Smooth muscle cell (in vitro differentiated cells): ENCODE measurements around the gene GUCY2C. TPM values are rescaled to one million over a fixed set of nuclear protein-coding genes. Genes with fewer than 3 reads are reported as not detected.

Source experiments
- DNase-seq: peaks from one replicate; lab custom pipeline; 2025; ENCODE audit not compliant: unreplicated experiment; lab: John Stamatoyannopoulos, UW
- H2AFZ ChIP-seq: fragments of 200-600 bp; sonication (generic); 2 replicates; pipeline ENCODE4 v1.6.0; 2016; ENCODE audit warnings: antibody characterized with exemption, low read depth, mild to moderate bottlenecking
- H3F3A ChIP-seq: fragments of 200-600 bp; sonication (generic); 2 replicates; pipeline ENCODE4 v1.6.0; 2017; ENCODE audit warnings: antibody characterized with exemption, low read depth
- H3K27ac ChIP-seq: fragments of 200-600 bp; sonication (generic); 2 replicates; pipeline ENCODE4 v1.5.1; 2016; ENCODE audit warnings: low read depth, mild to moderate bottlenecking
- H3K27me3 ChIP-seq: fragments of 200-600 bp; sonication (generic); 2 replicates; pipeline ENCODE4 v1.6.1; 2016; ENCODE audit warnings: low read depth, mild to moderate bottlenecking
- H3K36me3 ChIP-seq: fragments of 200-600 bp; sonication (generic); 2 replicates; pipeline ENCODE4 v1.5.1; 2016; ENCODE audit warnings: low read depth
- H3K4me1 ChIP-seq: fragments of 200-600 bp; sonication (generic); 2 replicates; pipeline ENCODE4 v1.5.1; 2016; ENCODE audit warnings: low read depth
- H3K4me2 ChIP-seq: fragments of 200-600 bp; sonication (generic); 2 replicates; pipeline ENCODE4 v1.6.0; 2016; ENCODE audit warnings: mild to moderate bottlenecking
- H3K4me3 ChIP-seq: fragments of 200-600 bp; sonication (generic); 2 replicates; pipeline ENCODE4 v1.5.1; 2016; ENCODE audit warnings: mild to moderate bottlenecking
- H3K79me2 ChIP-seq: fragments of 200-600 bp; sonication (generic); 2 replicates; pipeline ENCODE4 v1.6.0; 2016; ENCODE audit warnings: low read depth, mild to moderate bottlenecking
- H3K9ac ChIP-seq: fragments of 200-600 bp; sonication (generic); 2 replicates; pipeline ENCODE4 v1.6.0; 2016; ENCODE audit warnings: low read depth
- H3K9me3 ChIP-seq: fragments of 200-600 bp; sonication (generic); replicated peaks from 2 replicates; pipeline ENCODE4 v1.5.1; 2016; ENCODE audit warnings: low read depth
- H4K20me1 ChIP-seq: fragments of 200-600 bp; sonication (generic); 2 replicates; pipeline ENCODE4 v1.6.0; 2016; ENCODE audit warnings: low read depth
- WGBS: methylation state at CpG from one replicate; pipeline ENCODE4 v1.1.7; 2016; ENCODE audit warnings: low lambda C conversion rate; 5-methylcytosine and 5-hydroxymethylcytosine counted together
- polyA plus RNA-seq: library from polyadenylated mRNA; unstranded; fragments of >200 nt; fragmentation: Nextera tagmentation; extraction: Ambion mirVana; gene quantifications from 2 replicates; pipeline ENCODE4 v1.2.1, GENCODE V29; 2016
- total RNA-seq: library from RNA; depleted of rRNA; stranded (reverse); fragments of >200 nt; gene quantifications from 2 replicates; pipeline ENCODE4 v1.2.3, GENCODE V29; 2014
- TF ChIP-seq, protein P1 (sequence below): fragments of 200-600 bp; sonication (generic); IDR thresholded peaks from 2 replicates; pipeline ENCODE4 v1.5.1; 2017; ENCODE audit warnings: borderline replicate concordance, mild to moderate bottlenecking, antibody characterized with exemption; ENCODE audit not compliant: insufficient read depth, poor library complexity, severe bottlenecking

The GUCY2C gene
- total and polyA plus RNA-seq, 2 experiments from 2014 or later: not detected

DNA sequence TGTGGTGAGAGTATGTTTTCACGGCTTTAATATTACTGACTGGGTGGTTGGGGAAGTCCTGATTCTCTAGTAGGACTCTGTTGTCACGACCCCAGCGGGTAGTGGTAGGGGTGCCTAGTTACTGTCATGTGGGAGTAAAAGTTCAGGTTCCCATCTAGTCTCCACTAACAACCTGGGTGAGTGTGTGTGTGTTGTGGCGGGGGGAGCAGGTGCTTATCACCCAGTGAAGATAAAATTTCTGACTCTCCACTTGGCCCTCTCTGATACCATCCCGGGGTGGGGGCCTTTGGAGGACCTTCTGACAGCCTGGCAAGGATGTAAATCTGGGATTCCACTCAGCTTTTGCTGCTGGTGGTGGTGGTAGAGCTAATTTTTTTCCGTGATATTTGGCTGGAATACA is 35.4 kb upstream of the GUCY2C start:
- WGBS: 94% methylated on average over 6 of the region's 6 CpGs
- no peak overlapping the region for H3K9ac ChIP-seq
- H3K4me2 ChIP-seq: no peak overlapping the region
- no peak for DNase-seq
- no peaks in the 10 kb centered on the region for H3K79me2 ChIP-seq
- no peaks in the 10 kb centered on the region for H3F3A ChIP-seq
- no peak overlapping the region for H2AFZ ChIP-seq
- H3K4me3 ChIP-seq: no peak overlapping the region
- no peaks in the 10 kb centered on the region for H3K27me3 ChIP-seq
- H3K36me3 ChIP-seq: no peaks in the 10 kb centered on the region
- H3K9me3 ChIP-seq: no peaks in the 10 kb centered on the region
- no peaks in the 10 kb centered on the region for H3K4me1 ChIP-seq
- no peaks in the 10 kb centered on the region for H4K20me1 ChIP-seq
- TF ChIP-seq, protein P1, sequence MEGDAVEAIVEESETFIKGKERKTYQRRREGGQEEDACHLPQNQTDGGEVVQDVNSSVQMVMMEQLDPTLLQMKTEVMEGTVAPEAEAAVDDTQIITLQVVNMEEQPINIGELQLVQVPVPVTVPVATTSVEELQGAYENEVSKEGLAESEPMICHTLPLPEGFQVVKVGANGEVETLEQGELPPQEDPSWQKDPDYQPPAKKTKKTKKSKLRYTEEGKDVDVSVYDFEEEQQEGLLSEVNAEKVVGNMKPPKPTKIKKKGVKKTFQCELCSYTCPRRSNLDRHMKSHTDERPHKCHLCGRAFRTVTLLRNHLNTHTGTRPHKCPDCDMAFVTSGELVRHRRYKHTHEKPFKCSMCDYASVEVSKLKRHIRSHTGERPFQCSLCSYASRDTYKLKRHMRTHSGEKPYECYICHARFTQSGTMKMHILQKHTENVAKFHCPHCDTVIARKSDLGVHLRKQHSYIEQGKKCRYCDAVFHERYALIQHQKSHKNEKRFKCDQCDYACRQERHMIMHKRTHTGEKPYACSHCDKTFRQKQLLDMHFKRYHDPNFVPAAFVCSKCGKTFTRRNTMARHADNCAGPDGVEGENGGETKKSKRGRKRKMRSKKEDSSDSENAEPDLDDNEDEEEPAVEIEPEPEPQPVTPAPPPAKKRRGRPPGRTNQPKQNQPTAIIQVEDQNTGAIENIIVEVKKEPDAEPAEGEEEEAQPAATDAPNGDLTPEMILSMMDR: no peak
- H3K27ac ChIP-seq: no peak overlapping the region

DNA sequence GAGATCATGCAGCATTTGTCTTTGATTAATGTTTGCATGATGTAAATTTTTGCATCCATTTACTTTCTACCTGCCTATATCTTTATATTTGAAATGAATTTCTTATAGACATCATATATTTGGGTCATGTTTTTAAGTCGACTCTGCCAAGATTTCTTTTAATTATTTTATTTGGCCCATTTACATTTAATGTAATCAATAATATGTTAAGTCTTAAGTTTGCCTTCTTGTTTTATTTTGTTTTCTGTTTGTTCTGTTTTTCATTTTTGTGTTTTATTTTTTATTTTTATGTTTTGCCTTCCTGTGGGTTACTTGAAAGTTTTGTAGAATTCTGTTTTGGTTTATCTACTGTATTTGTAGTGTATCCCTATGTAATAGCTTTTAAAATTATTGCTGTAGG is 33.2 kb upstream of the GUCY2C start:
- WGBS: 93% methylated on average over 1 of the region's 1 CpG
- no peak for DNase-seq
- no peaks in the 10 kb centered on the region for H3K4me1 ChIP-seq
- H3F3A ChIP-seq: no peaks in the 10 kb centered on the region
- no peak overlapping the region for H3K4me2 ChIP-seq
- no peak overlapping the region for H3K4me3 ChIP-seq
- no peaks in the 10 kb centered on the region for H3K79me2 ChIP-seq
- no peak overlapping the region for H3K9ac ChIP-seq
- H2AFZ ChIP-seq: no peak overlapping the region
- no peaks in the 10 kb centered on the region for H4K20me1 ChIP-seq
- TF ChIP-seq, protein P1: no peak
- H3K27ac ChIP-seq: no peak overlapping the region
- no peaks in the 10 kb centered on the region for H3K9me3 ChIP-seq
- H3K27me3 ChIP-seq: no peaks in the 10 kb centered on the region
- H3K36me3 ChIP-seq: no peaks in the 10 kb centered on the region

DNA sequence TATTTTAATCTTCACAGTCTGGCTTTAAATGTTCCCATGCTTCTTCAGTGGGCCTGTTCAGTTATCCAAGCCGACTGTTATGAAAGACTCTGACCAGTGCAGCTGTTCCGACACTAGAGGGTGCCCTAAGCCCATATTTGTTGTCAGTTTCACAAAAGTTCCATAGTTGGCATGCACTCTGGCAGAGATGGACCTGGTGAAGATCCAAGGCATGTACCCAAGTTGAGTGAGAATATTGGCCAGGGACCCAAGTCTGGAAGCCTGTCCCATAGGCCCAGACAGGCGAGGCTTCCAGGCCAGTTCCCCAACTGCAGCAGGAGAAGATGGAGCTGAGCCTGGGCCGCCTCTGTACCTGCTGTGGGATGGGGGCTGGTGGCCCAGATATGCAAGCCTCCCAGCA is 27.4 kb upstream of the GUCY2C start:
- no peaks in the 10 kb centered on the region for H3K79me2 ChIP-seq
- 69% methylated on average over 4 of the region's 4 CpGs for WGBS

DNA sequence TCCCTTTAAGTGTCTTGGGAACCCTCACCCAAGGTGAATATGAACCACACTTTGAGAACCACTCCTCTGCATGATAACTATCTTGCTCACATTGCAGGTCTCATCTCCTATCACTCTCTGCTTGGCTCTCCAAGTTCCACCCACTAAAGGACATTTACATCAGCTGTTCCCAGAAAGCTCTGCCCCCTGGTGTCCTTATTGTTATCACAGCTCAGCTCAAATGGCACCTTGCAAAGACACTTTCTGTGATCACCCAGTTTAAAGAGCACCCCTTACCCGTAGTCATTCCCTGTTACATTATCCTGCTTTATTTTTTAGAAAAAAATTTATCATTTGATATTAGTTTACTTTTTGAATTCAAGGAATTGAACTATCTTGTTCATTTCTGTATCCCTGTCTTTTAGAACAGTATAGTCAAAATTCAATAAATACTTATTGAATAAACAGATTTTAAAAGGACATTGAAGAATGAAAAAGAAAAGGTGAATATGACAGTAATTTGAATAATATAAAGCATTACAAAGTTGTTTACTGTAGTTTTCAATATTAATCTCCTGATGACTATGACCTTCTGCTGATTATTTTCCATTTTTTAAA is 20.5 kb upstream of the GUCY2C start:
- Histone ChIP-seq H3K27me3 (no peaks in the 10 kb centered on the region), H4K20me1 (no peaks in the 10 kb centered on the region), H3K9me3 (no peaks in the 10 kb centered on the region), H3K9ac (no peak overlapping the region), H3F3A (no peaks in the 10 kb centered on the region), H3K27ac (no peak overlapping the region), H3K4me2 (no peak overlapping the region), H3K36me3 (no peaks in the 10 kb centered on the region), H2AFZ (no peak overlapping the region), H3K4me3 (no peak overlapping the region), H3K4me1 (no peaks in the 10 kb centered on the region), H3K79me2 (no peaks in the 10 kb centered on the region)
- WGBS: 40% methylated on average over 1 of the region's 1 CpG
- no peak for DNase-seq
- TF ChIP-seq, protein P1: peak; percentile 44

More for the DNA sequence above, 27.4 kb upstream of the GUCY2C start:
- no peak overlapping the region for H3K4me3 ChIP-seq
- no peak overlapping the region for H3K27ac ChIP-seq
- H3K36me3 ChIP-seq: no peaks in the 10 kb centered on the region
- no peak for DNase-seq
- no peaks in the 10 kb centered on the region for H3K4me1 ChIP-seq
- H3F3A ChIP-seq: no peaks in the 10 kb centered on the region
- H3K9ac ChIP-seq: no peak overlapping the region
- no peaks in the 10 kb centered on the region for H3K9me3 ChIP-seq
- H3K27me3 ChIP-seq: no peaks in the 10 kb centered on the region
- H3K4me2 ChIP-seq: no peak overlapping the region
- H2AFZ ChIP-seq: no peak overlapping the region
- TF ChIP-seq, protein P1: peak; percentile 46
- no peaks in the 10 kb centered on the region for H4K20me1 ChIP-seq
